Thoracic aorta (tissue), 2 donors: ENCODE results near the gene MT4. TPM values are rescaled to one million over a fixed set of nuclear protein-coding genes. Genes with fewer than 3 reads are reported as not detected.
A peak's percentile ranks its signal among the peaks of the same experiment; 100 is the strongest.

Source experiments
- ATAC-seq: fragments of 150-250 bp; one replicate; pipeline ENCODE4 v1.8.0; 2017; ENCODE audit warnings: low read depth; ENCODE audit not compliant: insufficient number of reproducible peaks, low FRiP score
- DNase-seq: peaks from one replicate; pipeline ENCODE4 v3.0.0-alpha.2; 2020; ENCODE audit warnings: low spot score
- H3K27ac ChIP-seq, 2 donors: fragments of 200-600 bp; sonication (generic); 1 replicate in 1 of 2; 2 replicates in 1 of 2; pipeline ENCODE4 v1.5.1; 2016; ENCODE audit warnings: mild to moderate bottlenecking in 2 of 2, moderate library complexity in 2 of 2
- H3K27me3 ChIP-seq: fragments of 200-600 bp; sonication (generic); replicated peaks from 2 replicates; pipeline ENCODE4 v1.6.0; 2016; ENCODE audit warnings: mild to moderate bottlenecking; ENCODE audit not compliant: insufficient read depth
- H3K36me3 ChIP-seq: fragments of 200-600 bp; sonication (generic); one replicate; pipeline ENCODE4 v1.5.1; 2016
- H3K4me1 ChIP-seq, 2 donors: fragments of 200-600 bp; sonication (generic); 1 replicate in 1 of 2; 2 replicates in 1 of 2; pipeline versions ENCODE4 v1.5.1 to v1.6.0; 2016; ENCODE audit warnings: low read depth in 2 of 2, mild to moderate bottlenecking in 1 of 2; ENCODE audit not compliant: control insufficient read depth in 1 of 2
- H3K4me3 ChIP-seq: fragments of 200-600 bp; sonication (generic); 2 replicates; pipeline ENCODE4 v1.5.1; 2016; ENCODE audit warnings: mild to moderate bottlenecking
- H3K9me3 ChIP-seq: fragments of 200-600 bp; sonication (generic); 2 replicates; pipeline ENCODE4 v1.5.1; 2016
- total RNA-seq, 2 donors: library from RNA; depleted of rRNA; stranded (reverse); fragments of >200 nt; gene quantifications; one replicate each; pipeline versions ENCODE4 v1.1.0 to v1.2.3, GENCODE V29; 2016
- TF ChIP-seq, protein P1 (sequence below): fragments of 200-600 bp; sonication (generic); IDR thresholded peaks from one replicate; pipeline ENCODE4 v1.5.1; 2019; ENCODE audit warnings: antibody characterized with exemption

The MT4 gene
- total RNA-seq, 2 donors from 2014 or later, result not detected

DNA sequence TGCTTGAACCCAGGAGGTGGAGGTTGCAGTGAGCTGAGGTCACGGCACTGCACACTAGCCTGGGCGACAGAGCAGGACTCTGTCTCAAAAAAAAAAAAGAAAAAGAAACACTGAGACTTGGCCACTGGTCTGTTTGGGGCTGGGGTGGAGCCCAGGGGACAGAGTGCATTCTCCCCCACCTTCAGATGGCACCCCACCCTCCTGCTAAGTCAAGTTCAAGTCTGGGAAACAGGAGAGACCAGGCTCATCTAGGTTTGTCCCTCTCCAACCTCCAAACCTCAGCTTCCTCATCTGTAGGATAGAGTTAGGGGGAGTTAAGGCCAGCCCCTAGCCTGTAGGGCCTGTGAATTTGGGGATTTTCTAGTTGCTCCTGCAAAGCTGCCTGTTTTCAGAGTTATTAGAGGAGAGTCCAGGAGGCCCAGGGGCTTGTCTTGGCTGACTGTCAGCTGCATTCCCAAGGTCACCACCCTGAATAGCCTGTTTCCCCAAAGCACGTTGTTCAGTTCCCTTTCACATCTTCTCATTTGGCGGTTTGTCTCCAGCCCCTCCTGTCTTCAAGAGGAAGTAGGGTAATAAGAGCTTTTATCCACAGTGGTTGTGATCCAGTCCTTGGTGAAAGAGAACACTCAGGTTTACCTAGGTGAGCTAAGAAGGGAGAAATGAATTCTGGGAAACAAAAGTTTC, 26.6 kb downstream of the MT4 start:
- TF ChIP-seq, protein P1, sequence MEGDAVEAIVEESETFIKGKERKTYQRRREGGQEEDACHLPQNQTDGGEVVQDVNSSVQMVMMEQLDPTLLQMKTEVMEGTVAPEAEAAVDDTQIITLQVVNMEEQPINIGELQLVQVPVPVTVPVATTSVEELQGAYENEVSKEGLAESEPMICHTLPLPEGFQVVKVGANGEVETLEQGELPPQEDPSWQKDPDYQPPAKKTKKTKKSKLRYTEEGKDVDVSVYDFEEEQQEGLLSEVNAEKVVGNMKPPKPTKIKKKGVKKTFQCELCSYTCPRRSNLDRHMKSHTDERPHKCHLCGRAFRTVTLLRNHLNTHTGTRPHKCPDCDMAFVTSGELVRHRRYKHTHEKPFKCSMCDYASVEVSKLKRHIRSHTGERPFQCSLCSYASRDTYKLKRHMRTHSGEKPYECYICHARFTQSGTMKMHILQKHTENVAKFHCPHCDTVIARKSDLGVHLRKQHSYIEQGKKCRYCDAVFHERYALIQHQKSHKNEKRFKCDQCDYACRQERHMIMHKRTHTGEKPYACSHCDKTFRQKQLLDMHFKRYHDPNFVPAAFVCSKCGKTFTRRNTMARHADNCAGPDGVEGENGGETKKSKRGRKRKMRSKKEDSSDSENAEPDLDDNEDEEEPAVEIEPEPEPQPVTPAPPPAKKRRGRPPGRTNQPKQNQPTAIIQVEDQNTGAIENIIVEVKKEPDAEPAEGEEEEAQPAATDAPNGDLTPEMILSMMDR, result no peak
- no peaks in the 10 kb centered on the region for H3K9me3 ChIP-seq
- peaks cover 11% of the 10 kb centered on the region for H3K27me3 ChIP-seq
- H3K4me3 ChIP-seq, result no peak overlapping the region
- no peaks in the 10 kb centered on the region for H3K36me3 ChIP-seq
- DNase-seq, result no peak
- ATAC-seq, result no peak
- no peak overlapping the region for H3K27ac ChIP-seq
- H3K4me1 ChIP-seq, result peaks cover 7 to 11% of the 10 kb centered on the region in 2 donors

DNA sequence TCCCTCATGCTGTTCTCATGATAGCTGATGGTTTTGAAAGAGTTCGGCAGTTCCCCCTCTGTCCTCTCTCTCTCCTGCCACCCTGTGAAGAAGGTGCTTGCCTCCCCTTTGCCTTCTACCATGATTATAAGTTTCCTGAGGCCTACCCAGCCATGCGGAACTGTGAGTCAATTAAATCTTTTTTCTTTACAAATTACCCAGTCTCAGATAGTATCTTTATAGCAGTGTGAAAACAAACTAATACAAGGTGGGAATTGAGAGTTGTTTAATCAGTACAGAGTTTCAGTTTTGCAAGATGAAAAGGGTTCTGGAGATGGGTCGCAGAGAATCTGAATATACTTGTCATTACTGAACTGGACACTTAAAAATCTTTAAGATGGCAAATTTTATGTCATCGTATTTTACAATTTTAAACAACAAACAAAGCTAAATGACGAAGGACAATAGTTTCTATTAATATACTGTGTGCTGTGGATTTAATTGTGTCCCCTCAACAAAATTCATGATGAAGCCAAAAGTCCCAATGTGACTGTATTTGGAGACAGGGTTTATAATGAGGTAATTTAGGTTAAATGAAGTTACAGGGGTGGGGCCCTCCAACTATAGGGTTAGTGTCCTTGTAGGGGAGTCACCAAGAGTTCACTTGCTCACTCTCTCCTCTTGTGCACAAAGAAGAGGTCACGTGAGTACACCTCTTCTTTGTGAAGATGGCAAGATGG, 28.9 kb downstream of the MT4 start:
- H3K27me3 ChIP-seq, result peaks cover 4% of the 10 kb centered on the region
- H3K4me1 ChIP-seq, result peaks cover 7 to 11% of the 10 kb centered on the region in 2 donors
- DNase-seq (no peak), ATAC-seq (no peak)
- TF ChIP-seq, protein P1, result no peak
- no peaks in the 10 kb centered on the region for H3K36me3 ChIP-seq
- H3K9me3 ChIP-seq, result no peaks in the 10 kb centered on the region
- H3K4me3 ChIP-seq, result no peak overlapping the region
- H3K27ac ChIP-seq, result no peak overlapping the region

DNA sequence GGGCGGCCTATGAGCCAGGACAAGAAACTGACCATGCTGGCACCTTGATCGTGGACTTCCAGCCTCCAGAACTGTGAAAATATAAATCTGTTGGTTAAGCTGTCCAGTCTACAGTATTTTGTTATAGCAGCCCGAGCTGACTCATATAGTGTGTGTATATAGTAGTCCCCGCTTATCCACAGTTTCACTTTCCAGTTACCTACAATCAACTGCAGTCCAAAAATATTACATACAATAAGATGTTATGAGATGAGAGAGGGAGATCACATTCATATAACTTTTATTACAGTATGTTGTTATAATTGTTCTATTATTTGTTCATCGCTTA, 29.4 kb downstream of the MT4 start:
- Histone ChIP-seq H3K36me3 (no peaks in the 10 kb centered on the region), H3K9me3 (no peaks in the 10 kb centered on the region), H3K27me3 (no peaks in the 10 kb centered on the region), H3K4me1 (peaks cover 3 to 7% of the 10 kb centered on the region in 2 donors), H3K27ac (no peak overlapping the region), H3K4me3 (no peak overlapping the region)
- DNase-seq (no peak), ATAC-seq (no peak)
- TF ChIP-seq, protein P1, result no peak

DNA sequence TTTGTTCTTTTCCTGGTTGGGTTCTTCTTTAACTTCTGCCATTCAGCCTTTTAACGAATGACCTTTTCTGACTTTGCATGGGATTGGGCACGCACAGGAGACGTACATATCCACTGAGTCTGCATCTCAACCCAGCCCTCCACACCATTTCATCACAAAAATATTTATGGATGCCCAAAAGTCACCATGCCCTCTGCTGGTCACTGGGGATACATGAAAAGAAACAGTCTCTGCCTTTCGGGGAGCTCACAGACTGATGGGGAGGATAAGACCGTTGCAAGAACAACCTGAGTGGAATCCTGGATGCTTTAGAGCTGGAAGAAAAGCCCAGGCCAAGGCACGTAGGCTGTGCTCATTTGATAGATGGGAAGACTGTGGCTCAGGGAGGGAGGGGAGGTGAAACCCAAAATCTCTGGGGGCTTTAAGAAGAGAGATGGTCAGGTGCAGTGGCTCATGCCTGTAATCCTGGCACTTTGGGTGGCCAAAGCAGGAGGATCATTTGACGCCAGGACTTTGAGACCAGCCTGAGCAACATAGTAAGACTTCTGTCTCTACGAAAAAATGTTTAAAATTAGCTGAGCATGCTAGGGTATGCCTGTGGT, 35.6 kb downstream of the MT4 start:
- TF ChIP-seq, protein P1, result peak; percentile 59
- H3K36me3 ChIP-seq, result no peaks in the 10 kb centered on the region
- no peak overlapping the region for H3K27ac ChIP-seq
- H3K27me3 ChIP-seq, result no peaks in the 10 kb centered on the region
- H3K4me3 ChIP-seq, result no peak overlapping the region
- ATAC-seq (no peak), DNase-seq (no peak)
- no peaks in the 10 kb centered on the region for H3K9me3 ChIP-seq
- no peaks in the 10 kb centered on the region for H3K4me1 ChIP-seq

DNA sequence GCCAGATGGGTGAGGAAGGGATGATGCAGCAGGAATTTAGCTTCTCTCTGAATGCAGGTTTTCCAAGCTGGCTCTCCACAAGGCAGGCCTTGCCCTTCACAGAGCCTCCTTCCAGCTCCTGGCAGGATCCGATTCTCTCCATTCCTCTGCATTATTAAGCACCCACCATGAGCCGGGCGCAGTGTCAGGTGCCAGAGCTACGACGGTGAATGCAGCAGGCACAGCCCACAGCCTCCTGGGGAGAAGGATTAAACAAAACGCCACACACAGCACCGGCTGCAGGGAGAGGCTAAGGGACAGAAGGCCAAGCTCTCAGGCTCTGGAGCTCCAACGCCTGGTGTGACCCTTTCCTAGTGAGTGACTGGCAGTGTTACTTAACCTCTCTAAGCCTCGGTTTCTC, 36.5 kb downstream of the MT4 start:
- H3K27ac ChIP-seq, result no peak overlapping the region
- peaks cover 0 to 3% of the 10 kb centered on the region in 2 donors for H3K4me1 ChIP-seq
- H3K9me3 ChIP-seq, result no peaks in the 10 kb centered on the region
- no peak for DNase-seq
- H3K27me3 ChIP-seq, result no peaks in the 10 kb centered on the region
- no peak overlapping the region for H3K4me3 ChIP-seq
- ATAC-seq, result no peak
- TF ChIP-seq, protein P1, result no peak
- H3K36me3 ChIP-seq, result no peaks in the 10 kb centered on the region
